GM23248 (cell line): ENCODE data around the gene BRD1.

ENCODE experiments used
- EZH2 ChIP-seq: fragments of 200-600 bp; sonication (generic); IDR thresholded peaks from 2 replicates; pipeline ENCODE4 v1.6.1; 2018; ENCODE audit warnings: antibody characterized with exemption, mild to moderate bottlenecking; ENCODE audit not compliant: insufficient read depth, poor library complexity, severe bottlenecking
- EZH2phosphoT487 ChIP-seq: fragments of 200-600 bp; sonication (generic); IDR thresholded peaks from 2 replicates; pipeline ENCODE4 v1.6.1; 2018; ENCODE audit warnings: antibody characterized with exemption, moderate library complexity, mild to moderate bottlenecking, low read depth; ENCODE audit not compliant: insufficient read depth

DNA sequence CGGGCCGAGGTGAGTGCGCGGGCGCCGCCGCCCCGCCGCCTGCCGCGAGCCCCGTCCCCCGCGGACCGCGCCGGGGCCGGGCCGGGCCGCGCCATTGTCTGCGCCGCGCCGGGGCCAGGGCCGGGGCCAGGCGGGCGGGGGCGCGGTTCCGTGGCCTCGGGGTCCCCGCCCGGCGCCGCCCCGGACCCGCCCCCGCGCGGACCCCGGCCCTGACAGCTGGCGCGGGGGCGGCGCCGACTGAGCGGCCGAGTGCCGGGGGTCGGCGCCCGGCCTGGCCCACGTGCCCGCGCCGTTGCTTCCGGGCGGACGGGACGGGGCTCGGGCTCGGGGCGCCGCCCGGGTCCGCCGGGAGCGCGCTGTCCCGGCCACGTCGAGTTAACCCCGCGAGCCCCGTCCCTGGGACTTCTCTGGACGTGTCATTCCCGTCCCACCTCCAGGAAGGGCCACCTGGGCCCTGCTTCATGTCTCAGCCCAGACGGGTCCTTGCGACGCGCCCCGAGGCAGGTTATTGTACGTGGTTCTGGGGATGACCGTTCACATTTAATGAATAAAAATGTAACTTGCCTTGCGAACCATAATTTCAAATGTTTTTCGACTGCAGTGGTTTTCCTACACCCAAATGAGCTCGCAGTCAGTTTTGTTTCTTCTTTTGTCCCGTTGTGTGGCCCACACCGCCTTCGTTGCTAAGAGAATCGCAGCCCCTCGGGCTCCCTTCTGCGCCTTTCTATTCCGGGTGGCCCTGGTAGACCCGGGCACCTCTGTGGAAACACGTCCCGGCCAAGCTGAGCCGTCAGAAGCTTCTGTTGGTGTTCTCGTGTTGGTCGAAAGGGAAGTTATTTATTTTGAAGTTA, 26.5 kb upstream of the BRD1 start:
- no peak for TF ChIP-seq EZH2phosphoT487
- TF ChIP-seq EZH2: no peak
